Left lobe of liver (tissue), 2 donors: Measurements from ENCODE around the gene SLC17A5. TPM values are rescaled to one million over a fixed set of nuclear protein-coding genes. Genes with fewer than 3 reads are reported as not detected.
A peak's percentile ranks its signal among the peaks of the same experiment; 100 is the strongest.
"Not testable (repeated sequence)": the region's sequence is repeated elsewhere in the genome, so short reads cannot be mapped to it uniquely, and the experiment has no call there.

Experiments used
- ATAC-seq: fragments of 200-7000 bp; cut with Tn5 transposase; one replicate; pipeline ENCODE4 v1.9.1; 2020; ENCODE audit warnings: mild to moderate bottlenecking, moderate library complexity
- DNase-seq: peaks from one replicate; pipeline ENCODE4 v3.0.0-alpha.2; 2020; ENCODE audit warnings: low spot score
- total RNA-seq: library from RNA; stranded (reverse); gene quantifications from one replicate; pipeline ENCODE4 v1.2.1, GENCODE V29; 2021
- donor health status: DM: no; HTN: no; CAD: no; lungs with moderate emphysema.
- donor health status: DM: no; HTN: yes; CAD: no.

Gene SLC17A5
- total RNA-seq, 1 donor from 2014 or later, result 10.0 TPM

GRCh38 chr6:73624896-73625295, 28.9 kb downstream of the SLC17A5 start:
- ATAC-seq (no peak), DNase-seq (no peak)

GRCh38 chr6:73623480-73623879, 30.3 kb downstream of the SLC17A5 start:
- ATAC-seq, DNase-seq: not testable (repeated sequence)

- DNase-seq, ATAC-seq: not testable (repeated sequence)
These were observed 35.7 kb downstream of the SLC17A5 start for GRCh38 chr6:73618082-73618481.

DNA sequence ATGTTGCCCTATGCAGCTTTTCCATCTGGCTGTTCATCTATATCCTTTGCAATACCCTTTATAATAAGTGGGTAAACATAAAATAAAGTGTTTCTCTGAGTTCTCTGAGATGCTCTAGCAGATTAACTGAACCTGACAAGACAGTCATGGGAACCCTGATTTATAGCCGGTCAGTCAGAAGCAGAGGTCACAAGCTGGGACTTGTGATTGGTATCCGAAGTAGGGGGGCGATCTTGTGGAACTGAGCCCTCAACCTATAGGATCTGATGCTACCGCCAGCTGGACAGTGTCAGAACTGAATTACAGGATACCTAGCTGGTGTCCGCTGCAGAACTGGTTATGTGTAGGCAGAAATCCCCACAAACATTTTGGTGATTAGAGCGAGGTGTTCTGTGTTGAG, 39.0 kb downstream of the SLC17A5 start:
- ATAC-seq (no peak), DNase-seq (no peak)

DNA sequence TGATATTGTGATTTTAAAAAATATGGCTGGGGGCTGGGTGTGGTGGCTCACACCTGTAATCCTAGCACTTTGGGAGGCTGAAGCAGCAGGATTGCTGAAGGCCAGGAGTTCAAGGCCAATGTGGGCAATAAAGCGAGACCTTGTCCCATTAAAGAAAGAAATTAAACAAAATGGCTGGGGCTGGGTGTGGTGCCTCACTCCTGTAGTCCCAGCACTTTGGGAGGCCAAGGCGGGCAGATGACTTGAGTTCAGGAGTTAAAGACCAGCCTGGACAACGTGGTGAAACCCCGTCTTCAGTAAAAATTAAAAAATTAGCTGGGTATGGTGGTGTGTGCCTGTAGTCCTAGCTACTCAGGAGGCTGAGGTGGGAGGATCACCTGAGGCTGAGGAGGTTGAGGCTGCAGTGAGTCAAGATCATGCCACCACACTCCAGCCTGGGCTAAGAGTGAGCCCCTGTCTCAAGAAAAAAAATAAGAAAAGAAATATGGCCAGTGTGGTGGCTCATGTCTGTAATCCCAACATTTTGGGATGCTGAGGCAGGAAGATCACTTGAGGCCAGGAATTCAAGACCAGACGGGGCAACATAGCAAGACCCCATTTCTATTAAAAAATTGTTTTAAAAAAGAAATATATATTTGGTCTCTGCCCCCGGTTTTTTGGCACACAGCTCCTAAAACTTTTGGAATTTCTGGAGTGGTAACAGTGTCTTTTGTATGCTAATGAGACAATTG, 39.8 kb downstream of the SLC17A5 start:
- ATAC-seq (no peak), DNase-seq (no peak)

DNA sequence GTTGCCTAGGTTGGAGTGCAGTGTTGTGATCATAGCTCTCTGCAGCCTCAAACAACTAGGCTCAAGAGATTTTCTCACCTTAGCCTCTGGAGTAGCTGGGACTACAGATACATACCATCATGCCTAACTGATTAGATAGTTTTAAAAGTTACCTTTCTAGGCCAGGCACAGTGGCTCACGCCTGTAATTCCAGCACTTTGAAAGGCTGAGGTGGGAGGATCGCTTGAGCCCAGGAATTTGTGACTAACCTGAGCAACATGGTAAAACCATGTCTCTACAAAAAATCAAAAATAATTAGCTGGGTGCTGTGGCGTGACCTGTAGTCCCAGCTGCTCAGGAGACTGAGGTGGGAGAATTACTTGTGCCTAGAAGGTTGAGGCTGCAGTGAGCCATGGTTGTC, 41.2 kb downstream of the SLC17A5 start:
- no peak for DNase-seq
- ATAC-seq, result no peak

- peak; percentile 88 for ATAC-seq
- DNase-seq, result no peak
These were observed 43.1 kb downstream of the SLC17A5 start for GRCh38 chr6:73610444-73611275.

GRCh38 chr6:73608761-73609160, 45.0 kb downstream of the SLC17A5 start:
- DNase-seq (no peak), ATAC-seq (peak; percentile 68)

- DNase-seq (no peak), ATAC-seq (no peak)
These were observed 47.4 kb downstream of the SLC17A5 start for GRCh38 chr6:73606428-73606827.

GRCh38 chr6:73604461-73604860, 49.3 kb downstream of the SLC17A5 start:
- DNase-seq, result no peak
- no peak for ATAC-seq

DNA sequence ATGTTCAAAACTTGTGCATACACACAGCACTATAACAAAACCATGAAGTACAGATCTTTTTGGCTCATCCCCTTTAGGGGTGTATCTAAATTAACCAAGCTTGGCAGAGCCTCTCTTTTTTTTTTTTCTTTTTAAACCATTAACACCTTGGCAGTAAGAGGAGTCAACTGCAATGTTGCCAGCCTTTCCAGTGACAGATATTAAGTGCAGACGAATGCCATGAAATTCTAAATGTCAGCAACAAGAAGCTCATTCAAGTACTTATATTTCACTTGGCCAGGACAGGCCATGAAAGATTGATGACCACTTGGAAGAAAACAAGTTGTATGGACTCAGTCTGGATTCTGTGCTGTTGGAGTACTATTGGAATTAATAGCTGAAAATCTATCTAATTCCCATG, 49.8 kb downstream of the SLC17A5 start:
- ATAC-seq (no peak), DNase-seq (no peak)

DNA sequence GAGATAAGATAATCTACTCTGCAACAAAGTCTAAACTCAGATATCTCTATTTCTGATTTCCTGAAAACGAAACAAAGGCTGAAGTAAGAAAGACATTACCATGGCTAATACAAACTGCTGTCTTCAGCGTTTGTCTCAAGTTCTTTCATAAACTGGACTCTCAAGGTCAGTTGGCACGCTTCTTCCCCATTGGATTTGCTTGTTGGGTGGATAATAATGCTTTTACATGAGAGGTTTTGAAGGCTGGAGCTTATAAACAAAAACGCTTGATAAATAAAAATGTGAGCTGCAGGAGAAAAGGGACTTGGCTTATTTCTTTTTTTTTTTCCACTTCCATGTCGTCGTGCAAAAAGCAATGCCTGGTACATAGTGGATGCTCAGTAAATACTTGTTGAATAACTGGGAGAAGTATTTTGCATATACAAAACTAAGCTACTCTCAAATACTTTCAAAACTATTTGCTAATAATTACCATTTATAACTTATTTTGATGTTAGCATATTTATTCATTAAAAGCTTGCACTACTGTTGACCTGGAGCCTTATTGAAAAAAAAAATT, 67.3 kb downstream of the SLC17A5 start:
- peak; percentile 76 for ATAC-seq

DNA sequence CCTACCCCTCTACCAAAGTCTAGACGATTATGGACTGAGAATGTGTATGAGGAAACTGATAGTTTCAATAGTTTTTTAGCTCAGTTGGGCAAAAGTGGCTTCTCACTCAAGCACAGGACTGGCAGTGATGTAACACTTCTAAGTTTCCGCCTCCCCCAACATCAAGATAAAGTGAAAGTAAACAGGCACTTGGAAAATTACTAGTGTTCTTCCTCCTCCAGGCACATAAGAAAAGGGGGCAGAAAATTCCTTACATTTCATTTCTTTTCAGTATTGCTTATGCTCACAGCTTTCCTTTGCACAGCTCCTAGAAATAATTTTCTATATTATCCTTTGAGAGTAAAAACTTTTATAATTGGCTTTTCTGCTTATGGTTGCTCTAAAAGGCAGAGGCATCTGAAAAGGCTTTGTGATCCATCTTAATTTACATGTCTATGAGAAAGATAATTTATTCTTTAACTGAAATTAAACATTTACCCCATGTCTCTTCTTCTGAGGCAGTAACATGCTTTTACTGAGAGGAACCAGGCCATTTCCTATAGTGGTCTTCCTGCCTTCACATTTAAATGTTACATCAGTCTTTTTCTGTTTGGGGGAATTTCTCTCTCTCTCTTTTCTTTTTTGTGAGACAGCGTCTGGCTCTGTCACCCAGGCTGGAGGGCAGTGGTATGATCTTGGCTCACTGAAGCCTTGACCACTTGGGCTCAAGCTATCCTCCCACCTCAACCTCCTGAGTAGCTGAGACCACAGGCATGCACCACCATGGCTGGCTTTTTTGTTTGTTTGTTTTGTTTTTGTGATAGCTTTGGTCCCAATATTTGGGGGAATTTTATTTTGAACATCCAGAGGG, 68.0 kb downstream of the SLC17A5 start:
- ATAC-seq, result peak; percentile 80

More for the DNA sequence above, 67.3 kb downstream of the SLC17A5 start:
- DNase-seq, result no peak

GRCh38 chr6:73581293-73581692, 72.5 kb downstream of the SLC17A5 start:
- DNase-seq (no peak), ATAC-seq (no peak)

More for the DNA sequence above, 68.0 kb downstream of the SLC17A5 start:
- no peak for DNase-seq

DNA sequence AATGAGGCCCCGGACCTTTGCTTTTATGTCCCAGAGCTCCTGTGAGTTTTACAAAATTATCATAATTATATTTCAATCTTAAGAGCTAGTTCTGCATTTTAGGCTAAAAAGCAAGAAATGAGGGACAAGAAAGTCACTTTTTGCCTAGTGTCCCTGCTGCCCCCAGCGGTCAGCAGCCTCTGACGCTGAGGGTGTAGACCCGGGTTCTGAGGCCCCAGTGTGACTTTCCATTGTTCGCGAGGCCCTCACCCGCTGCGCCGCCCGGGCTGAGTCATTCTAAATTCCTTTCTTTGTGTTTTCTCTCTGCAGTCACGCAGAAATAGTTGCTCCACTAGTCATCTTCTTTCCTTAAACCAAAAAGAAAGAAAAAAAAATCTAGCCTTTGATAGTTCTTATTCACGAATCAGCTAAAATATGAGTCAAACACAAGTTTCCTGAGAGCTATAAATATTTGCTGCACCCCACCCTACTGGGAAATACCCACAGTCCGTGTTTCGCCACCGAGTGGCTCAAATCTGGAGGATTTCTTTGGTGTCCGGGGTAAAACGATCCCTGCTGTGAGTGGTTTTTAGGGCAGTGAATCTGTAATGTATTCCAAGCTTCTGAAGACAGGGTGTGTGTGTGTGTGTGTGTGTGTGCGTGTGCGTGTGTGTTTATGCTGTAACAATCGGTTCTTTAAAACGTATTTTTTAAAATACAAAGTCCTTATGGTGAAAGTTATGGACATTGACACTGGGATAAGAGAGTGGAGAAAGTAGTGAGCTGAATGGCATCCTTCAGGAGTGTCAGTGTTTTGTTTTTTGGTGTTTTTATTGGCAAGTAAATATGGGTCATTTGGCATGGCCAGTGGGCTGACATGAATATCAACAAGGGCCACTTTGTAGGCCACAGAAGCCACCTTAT, 73.3 kb downstream of the SLC17A5 start:
- ATAC-seq (peak; percentile 76), DNase-seq (peak; percentile 71)

DNA sequence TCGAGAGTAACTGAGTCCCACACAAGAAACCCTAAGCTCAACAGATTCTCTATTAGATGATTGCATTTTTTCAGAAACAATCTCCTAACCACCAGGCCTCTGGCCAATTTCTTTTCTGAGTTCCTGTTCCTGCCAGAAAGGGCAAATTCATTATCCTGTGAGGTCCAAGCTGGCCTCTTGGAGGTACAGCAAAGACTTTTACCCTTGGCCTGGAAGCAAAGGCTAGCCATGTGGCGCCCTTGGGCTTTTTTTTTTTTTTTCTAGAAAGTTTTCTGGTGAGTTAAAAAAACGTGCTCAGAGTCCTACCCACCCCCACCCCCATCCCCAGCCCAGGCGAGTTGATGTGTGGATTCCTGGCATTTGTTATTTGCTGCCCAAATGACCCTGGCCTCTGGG, 73.9 kb downstream of the SLC17A5 start:
- peak; percentile 69 for ATAC-seq
- peak; percentile 52 for DNase-seq

DNA sequence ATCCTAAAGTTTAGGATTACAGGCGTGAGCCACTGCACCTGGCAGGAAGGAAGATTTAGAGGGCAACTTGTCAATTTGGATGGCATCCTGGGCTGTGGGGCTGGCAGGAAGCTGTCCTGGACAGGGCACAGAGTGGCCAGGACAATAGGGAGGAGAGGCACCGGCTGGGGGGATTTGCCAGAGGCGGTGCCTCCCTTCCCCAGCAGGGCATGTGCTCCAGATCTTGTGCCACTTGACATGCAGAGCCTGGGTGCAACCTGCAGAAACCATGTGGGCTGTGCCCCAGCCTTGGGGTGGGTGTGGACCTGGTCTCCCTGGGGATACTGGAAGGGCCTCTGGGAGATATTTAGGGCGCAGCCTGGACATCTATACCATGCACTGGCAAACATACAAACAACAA, 74.4 kb downstream of the SLC17A5 start:
- peak; percentile 74 for DNase-seq

DNA sequence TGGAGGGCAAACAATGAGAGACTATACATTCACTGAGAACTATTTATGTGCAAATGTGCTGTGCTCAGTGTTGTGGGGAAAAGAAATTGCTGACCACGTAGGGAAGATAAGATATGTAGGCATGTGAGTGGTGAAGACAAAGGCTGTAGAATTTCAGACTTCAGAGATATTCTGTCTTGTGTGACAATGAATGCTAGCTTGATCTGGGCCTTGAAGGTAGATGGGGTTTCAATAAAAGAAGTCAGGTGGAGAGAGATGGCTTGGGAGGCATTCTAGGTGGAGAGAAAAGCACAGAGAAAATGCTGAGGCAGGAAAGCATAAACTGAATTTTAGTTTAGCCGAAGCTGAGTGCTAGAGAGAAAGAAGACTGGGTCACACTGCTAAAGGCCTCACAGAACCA, 76.1 kb downstream of the SLC17A5 start:
- no peak for DNase-seq
- no peak for ATAC-seq

More for the DNA sequence above, 74.4 kb downstream of the SLC17A5 start:
- ATAC-seq, result peak; percentile 79

DNA sequence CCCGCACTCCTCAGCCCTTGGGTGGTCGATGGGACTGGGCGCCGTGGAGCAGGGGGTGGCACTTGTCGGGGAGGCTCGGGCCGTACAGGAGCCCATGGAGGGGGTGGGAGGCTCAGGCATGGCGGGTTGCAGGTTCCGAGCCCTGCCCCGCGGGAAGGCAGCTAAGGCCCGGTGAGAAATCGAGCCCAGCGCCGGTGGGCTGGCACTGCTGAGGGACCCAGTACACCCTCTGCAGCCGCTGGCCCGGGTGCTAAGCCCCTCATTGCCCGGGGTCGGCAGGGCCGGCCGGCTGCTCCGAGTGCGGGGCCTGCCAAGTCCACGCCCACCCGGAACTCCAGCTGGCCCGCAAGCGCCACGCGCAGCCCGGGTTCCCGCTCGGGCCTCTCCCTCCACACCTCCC, 81.3 kb downstream of the SLC17A5 start:
- DNase-seq, ATAC-seq: not testable (repeated sequence)
